Activated gamma-delta T cell (primary cell): Measurements from ENCODE around the gene PCSK2.

ENCODE experiments used
- DNase-seq: peaks from one replicate; lab custom pipeline; 2025; lab: John Stamatoyannopoulos, UW

PCSK2 gene

GRCh38 chr20:17262786-17263185 lies 35.9 kb downstream of the PCSK2 start:
- DNase-seq, result no peak

GRCh38 chr20:17273717-17274116 lies 46.9 kb downstream of the PCSK2 start:
- DNase-seq, result no peak

GRCh38 chr20:17276101-17276500 lies 49.3 kb downstream of the PCSK2 start:
- DNase-seq, result no peak

- DNase-seq, result no peak
Observed at GRCh38 chr20:17281478-17281877, 54.6 kb downstream of the PCSK2 start.

GRCh38 chr20:17282501-17282900 lies 55.7 kb downstream of the PCSK2 start:
- no peak for DNase-seq

- no peak for DNase-seq
Observed at GRCh38 chr20:17287503-17287902, 60.7 kb downstream of the PCSK2 start.

GRCh38 chr20:17287998-17288397 lies 61.2 kb downstream of the PCSK2 start:
- DNase-seq, result no peak

GRCh38 chr20:17295151-17295726 lies 68.4 kb downstream of the PCSK2 start:
- DNase-seq, result no peak

- no peak for DNase-seq
Observed at GRCh38 chr20:17295991-17296390, 69.2 kb downstream of the PCSK2 start.

GRCh38 chr20:17298171-17298570 lies 71.3 kb downstream of the PCSK2 start:
- DNase-seq, result no peak

GRCh38 chr20:17298751-17299150 lies 71.9 kb downstream of the PCSK2 start:
- no peak for DNase-seq

GRCh38 chr20:17300113-17300512 lies 73.3 kb downstream of the PCSK2 start:
- no peak for DNase-seq

GRCh38 chr20:17304774-17305173 lies 77.9 kb downstream of the PCSK2 start:
- DNase-seq, result no peak

- no peak for DNase-seq
Observed at GRCh38 chr20:17306427-17306826, 79.6 kb downstream of the PCSK2 start.

GRCh38 chr20:17314264-17314663 lies 87.4 kb downstream of the PCSK2 start:
- no peak for DNase-seq

- DNase-seq, result no peak
Observed at GRCh38 chr20:17315407-17316231, 88.8 kb downstream of the PCSK2 start.

- no peak for DNase-seq
Observed at GRCh38 chr20:17316316-17317038, 89.6 kb downstream of the PCSK2 start.

- no peak for DNase-seq
Observed at GRCh38 chr20:17317341-17317740, 90.5 kb downstream of the PCSK2 start.

- DNase-seq, result no peak
Observed at GRCh38 chr20:17320456-17320855, 93.6 kb downstream of the PCSK2 start.

- no peak for DNase-seq
Observed at GRCh38 chr20:17326096-17326495, 99.3 kb downstream of the PCSK2 start.

GRCh38 chr20:17327185-17328148 lies 100.6 kb downstream of the PCSK2 start:
- no peak for DNase-seq

GRCh38 chr20:17334932-17335331 lies 108.1 kb downstream of the PCSK2 start:
- DNase-seq, result no peak
